Measurements from ENCODE around the gene TPM4.

GRCh38 chr19:16073481-16073880 is 2.8 kb upstream of the TPM4 start:
- TF ChIP-seq POLR2A (IDR thresholded peaks at IDR 0.05): no peak
- TF ChIP-seq, protein P1, sequence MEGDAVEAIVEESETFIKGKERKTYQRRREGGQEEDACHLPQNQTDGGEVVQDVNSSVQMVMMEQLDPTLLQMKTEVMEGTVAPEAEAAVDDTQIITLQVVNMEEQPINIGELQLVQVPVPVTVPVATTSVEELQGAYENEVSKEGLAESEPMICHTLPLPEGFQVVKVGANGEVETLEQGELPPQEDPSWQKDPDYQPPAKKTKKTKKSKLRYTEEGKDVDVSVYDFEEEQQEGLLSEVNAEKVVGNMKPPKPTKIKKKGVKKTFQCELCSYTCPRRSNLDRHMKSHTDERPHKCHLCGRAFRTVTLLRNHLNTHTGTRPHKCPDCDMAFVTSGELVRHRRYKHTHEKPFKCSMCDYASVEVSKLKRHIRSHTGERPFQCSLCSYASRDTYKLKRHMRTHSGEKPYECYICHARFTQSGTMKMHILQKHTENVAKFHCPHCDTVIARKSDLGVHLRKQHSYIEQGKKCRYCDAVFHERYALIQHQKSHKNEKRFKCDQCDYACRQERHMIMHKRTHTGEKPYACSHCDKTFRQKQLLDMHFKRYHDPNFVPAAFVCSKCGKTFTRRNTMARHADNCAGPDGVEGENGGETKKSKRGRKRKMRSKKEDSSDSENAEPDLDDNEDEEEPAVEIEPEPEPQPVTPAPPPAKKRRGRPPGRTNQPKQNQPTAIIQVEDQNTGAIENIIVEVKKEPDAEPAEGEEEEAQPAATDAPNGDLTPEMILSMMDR (IDR thresholded peaks at IDR 0.05): no peak
- TF ChIP-seq POLR2AphosphoS5 (IDR thresholded peaks at IDR 0.05): no peak

Measured in prostate gland (tissue), 2 donors.